Measurements from ENCODE around the gene CFAP46. TPM values are rescaled to one million over a fixed set of nuclear protein-coding genes. Genes with fewer than 3 reads are reported as not detected.

The CFAP46 gene
- total RNA-seq, 1 experiment from 2014 or later = 3.3 TPM

DNA sequence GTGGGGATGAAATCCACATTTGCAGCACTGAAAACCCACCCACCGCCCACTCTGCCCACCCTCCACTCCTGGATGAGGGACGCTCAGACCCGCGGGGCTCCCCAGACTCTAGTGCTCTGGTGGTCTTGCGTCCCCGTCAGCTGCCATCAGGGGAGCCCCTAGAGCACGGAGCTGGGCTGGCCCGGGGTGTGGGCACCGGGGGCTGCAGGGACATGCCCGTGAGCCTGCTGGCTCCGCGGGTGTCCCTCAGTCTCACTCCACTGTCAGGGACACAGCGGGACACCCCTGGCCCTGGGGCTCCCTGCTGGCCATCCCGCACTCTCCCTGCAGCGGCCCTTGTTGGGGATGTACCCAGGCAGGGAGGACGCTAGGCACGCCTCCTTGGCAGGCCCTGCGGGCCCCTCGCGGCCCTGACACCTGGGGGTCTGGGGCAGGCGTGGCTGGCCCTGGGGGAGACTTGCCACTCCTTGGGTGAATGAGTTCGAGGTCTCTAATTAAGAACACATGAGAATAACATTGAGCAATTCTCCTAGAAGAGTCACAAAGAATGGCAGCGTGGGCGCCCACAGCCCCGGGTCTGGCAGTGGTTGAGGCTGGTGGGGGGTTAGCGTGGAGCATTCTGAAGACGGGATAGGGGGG is 64.2 kb downstream of the CFAP46 start (continued):
- no peak for TF ChIP-seq FOXK1 (CRISPR knock-in tag; IDR thresholded peaks at IDR 0.05)
- TF ChIP-seq, protein P1, sequence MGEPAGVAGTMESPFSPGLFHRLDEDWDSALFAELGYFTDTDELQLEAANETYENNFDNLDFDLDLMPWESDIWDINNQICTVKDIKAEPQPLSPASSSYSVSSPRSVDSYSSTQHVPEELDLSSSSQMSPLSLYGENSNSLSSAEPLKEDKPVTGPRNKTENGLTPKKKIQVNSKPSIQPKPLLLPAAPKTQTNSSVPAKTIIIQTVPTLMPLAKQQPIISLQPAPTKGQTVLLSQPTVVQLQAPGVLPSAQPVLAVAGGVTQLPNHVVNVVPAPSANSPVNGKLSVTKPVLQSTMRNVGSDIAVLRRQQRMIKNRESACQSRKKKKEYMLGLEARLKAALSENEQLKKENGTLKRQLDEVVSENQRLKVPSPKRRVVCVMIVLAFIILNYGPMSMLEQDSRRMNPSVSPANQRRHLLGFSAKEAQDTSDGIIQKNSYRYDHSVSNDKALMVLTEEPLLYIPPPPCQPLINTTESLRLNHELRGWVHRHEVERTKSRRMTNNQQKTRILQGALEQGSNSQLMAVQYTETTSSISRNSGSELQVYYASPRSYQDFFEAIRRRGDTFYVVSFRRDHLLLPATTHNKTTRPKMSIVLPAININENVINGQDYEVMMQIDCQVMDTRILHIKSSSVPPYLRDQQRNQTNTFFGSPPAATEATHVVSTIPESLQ (CRISPR knock-in tag; IDR thresholded peaks at IDR 0.05) = no peak

DNA sequence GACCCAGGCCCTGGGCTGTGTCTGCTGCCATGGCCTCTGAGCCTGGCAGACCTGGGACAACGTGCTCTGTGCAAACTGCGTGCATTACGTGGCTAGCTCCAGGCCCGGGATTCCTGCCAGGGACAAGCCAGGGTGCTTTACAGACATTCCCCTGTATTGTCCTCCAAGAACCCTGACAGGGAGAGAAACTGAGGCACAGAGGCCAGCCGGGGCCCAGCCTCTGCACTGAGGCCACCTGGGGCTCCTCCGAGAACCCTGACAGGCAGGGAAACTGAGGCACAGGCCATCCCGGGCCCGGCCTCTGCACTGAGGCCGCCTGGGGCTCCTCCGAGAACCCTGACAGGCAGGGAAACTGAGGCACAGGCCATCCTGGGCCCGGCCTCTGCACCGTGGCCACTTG is 64.9 kb downstream of the CFAP46 start:
- CTCF ChIA-PET = interaction anchor here (1.5 to 1.8 kb wide), 2 partner anchors 14 to 223 kb away, joined by 4 to 6 read pairs; no protein-coding TSS in a partner anchor

DNA sequence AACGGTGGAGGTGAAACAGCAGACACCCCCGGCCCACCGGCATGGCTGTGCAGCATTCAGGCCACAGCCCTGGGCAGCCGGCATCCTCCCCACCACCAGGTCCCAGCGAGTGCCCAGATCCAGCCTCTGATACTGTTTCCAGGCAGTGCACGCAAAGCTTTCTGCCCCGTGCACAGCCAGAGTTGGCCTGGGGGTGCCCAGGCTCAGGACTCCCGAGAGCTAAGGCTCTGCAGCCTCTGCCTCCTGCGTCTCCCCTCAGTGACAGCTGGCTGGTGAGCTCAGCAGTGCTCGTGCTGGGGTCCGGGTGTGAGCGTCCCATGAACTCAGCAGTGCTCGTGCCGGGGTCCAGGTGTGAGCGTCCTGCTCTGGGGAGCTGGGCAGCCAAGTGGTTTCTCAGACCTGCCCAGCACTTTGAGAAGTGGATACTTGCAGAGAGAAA is 65.4 kb downstream of the CFAP46 start:
- Mint-ChIP-seq H3K27ac (no peak overlapping the region), H3K27me3 (ENCODE audit: low read depth) (no peaks in the 10 kb centered on the region), H3K4me3 (no peak overlapping the region), H3K9me3 (peaks cover 15% of the 10 kb centered on the region), H3K4me1 (peaks cover 9% of the 10 kb centered on the region), H3K36me3 (peaks cover 12% of the 10 kb centered on the region)
- POLR2A ChIA-PET = no interaction called here
- DNase-seq (ENCODE audit: low spot score) (peak; percentile 6), ATAC-seq (no peak)
- CTCF ChIA-PET = interaction anchor here (1.5 to 1.8 kb wide), 2 partner anchors 14 to 222 kb away, joined by 4 to 6 read pairs; no protein-coding TSS in a partner anchor
- TF ChIP-seq, protein P2, sequence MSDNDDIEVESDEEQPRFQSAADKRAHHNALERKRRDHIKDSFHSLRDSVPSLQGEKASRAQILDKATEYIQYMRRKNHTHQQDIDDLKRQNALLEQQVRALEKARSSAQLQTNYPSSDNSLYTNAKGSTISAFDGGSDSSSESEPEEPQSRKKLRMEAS (CRISPR knock-in tag; IDR thresholded peaks at IDR 0.05) = no peak
- TF ChIP-seq, protein P3, sequence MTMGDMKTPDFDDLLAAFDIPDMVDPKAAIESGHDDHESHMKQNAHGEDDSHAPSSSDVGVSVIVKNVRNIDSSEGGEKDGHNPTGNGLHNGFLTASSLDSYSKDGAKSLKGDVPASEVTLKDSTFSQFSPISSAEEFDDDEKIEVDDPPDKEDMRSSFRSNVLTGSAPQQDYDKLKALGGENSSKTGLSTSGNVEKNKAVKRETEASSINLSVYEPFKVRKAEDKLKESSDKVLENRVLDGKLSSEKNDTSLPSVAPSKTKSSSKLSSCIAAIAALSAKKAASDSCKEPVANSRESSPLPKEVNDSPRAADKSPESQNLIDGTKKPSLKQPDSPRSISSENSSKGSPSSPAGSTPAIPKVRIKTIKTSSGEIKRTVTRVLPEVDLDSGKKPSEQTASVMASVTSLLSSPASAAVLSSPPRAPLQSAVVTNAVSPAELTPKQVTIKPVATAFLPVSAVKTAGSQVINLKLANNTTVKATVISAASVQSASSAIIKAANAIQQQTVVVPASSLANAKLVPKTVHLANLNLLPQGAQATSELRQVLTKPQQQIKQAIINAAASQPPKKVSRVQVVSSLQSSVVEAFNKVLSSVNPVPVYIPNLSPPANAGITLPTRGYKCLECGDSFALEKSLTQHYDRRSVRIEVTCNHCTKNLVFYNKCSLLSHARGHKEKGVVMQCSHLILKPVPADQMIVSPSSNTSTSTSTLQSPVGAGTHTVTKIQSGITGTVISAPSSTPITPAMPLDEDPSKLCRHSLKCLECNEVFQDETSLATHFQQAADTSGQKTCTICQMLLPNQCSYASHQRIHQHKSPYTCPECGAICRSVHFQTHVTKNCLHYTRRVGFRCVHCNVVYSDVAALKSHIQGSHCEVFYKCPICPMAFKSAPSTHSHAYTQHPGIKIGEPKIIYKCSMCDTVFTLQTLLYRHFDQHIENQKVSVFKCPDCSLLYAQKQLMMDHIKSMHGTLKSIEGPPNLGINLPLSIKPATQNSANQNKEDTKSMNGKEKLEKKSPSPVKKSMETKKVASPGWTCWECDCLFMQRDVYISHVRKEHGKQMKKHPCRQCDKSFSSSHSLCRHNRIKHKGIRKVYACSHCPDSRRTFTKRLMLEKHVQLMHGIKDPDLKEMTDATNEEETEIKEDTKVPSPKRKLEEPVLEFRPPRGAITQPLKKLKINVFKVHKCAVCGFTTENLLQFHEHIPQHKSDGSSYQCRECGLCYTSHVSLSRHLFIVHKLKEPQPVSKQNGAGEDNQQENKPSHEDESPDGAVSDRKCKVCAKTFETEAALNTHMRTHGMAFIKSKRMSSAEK (CRISPR knock-in tag; IDR thresholded peaks at IDR 0.05; ENCODE audit: borderline replicate concordance) = no peak
- no peak for TF ChIP-seq ZNF671 (CRISPR knock-in tag; IDR thresholded peaks at IDR 0.05)
- TF ChIP-seq, protein P4, sequence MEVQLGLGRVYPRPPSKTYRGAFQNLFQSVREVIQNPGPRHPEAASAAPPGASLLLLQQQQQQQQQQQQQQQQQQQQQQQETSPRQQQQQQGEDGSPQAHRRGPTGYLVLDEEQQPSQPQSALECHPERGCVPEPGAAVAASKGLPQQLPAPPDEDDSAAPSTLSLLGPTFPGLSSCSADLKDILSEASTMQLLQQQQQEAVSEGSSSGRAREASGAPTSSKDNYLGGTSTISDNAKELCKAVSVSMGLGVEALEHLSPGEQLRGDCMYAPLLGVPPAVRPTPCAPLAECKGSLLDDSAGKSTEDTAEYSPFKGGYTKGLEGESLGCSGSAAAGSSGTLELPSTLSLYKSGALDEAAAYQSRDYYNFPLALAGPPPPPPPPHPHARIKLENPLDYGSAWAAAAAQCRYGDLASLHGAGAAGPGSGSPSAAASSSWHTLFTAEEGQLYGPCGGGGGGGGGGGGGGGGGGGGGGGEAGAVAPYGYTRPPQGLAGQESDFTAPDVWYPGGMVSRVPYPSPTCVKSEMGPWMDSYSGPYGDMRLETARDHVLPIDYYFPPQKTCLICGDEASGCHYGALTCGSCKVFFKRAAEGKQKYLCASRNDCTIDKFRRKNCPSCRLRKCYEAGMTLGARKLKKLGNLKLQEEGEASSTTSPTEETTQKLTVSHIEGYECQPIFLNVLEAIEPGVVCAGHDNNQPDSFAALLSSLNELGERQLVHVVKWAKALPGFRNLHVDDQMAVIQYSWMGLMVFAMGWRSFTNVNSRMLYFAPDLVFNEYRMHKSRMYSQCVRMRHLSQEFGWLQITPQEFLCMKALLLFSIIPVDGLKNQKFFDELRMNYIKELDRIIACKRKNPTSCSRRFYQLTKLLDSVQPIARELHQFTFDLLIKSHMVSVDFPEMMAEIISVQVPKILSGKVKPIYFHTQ (CRISPR knock-in tag; IDR thresholded peaks at IDR 0.05) = no peak
- TF ChIP-seq ZBTB21 (CRISPR knock-in tag; IDR thresholded peaks at IDR 0.05; ENCODE audit: borderline replicate concordance) = no peak
- no peak for TF ChIP-seq ELF4 (CRISPR knock-in tag; IDR thresholded peaks at IDR 0.05; ENCODE audit: low read depth)
- TF ChIP-seq ETV6 (CRISPR knock-in tag; IDR thresholded peaks at IDR 0.05) = no peak
- TF ChIP-seq ZNF232 (CRISPR knock-in tag; IDR thresholded peaks at IDR 0.05) = no peak

More for the DNA sequence above, 64.9 kb downstream of the CFAP46 start:
- Mint-ChIP-seq H3K4me3 (no peak overlapping the region), H3K27ac (no peak overlapping the region), H3K4me1 (peaks cover 9% of the 10 kb centered on the region), H3K9me3 (peaks cover 15% of the 10 kb centered on the region), H3K36me3 (peaks cover 12% of the 10 kb centered on the region), H3K27me3 (ENCODE audit: low read depth) (no peaks in the 10 kb centered on the region)
- TF ChIP-seq, protein P2 (CRISPR knock-in tag; IDR thresholded peaks at IDR 0.05) = no peak
- TF ChIP-seq, protein P5, sequence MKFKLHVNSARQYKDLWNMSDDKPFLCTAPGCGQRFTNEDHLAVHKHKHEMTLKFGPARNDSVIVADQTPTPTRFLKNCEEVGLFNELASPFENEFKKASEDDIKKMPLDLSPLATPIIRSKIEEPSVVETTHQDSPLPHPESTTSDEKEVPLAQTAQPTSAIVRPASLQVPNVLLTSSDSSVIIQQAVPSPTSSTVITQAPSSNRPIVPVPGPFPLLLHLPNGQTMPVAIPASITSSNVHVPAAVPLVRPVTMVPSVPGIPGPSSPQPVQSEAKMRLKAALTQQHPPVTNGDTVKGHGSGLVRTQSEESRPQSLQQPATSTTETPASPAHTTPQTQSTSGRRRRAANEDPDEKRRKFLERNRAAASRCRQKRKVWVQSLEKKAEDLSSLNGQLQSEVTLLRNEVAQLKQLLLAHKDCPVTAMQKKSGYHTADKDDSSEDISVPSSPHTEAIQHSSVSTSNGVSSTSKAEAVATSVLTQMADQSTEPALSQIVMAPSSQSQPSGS (CRISPR knock-in tag; IDR thresholded peaks at IDR 0.05; ENCODE audit: borderline replicate concordance, low read depth) = no peak
- TF ChIP-seq ZNF396 (CRISPR knock-in tag; IDR thresholded peaks at IDR 0.05; ENCODE audit: borderline replicate concordance) = no peak
- TF ChIP-seq, protein P6, sequence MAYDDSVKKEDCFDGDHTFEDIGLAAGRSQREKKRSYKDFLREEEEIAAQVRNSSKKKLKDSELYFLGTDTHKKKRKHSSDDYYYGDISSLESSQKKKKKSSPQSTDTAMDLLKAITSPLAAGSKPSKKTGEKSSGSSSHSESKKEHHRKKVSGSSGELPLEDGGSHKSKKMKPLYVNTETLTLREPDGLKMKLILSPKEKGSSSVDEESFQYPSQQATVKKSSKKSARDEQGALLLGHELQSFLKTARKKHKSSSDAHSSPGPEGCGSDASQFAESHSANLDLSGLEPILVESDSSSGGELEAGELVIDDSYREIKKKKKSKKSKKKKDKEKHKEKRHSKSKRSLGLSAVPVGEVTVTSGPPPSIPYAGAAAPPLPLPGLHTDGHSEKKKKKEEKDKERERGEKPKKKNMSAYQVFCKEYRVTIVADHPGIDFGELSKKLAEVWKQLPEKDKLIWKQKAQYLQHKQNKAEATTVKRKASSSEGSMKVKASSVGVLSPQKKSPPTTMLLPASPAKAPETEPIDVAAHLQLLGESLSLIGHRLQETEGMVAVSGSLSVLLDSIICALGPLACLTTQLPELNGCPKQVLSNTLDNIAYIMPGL (CRISPR knock-in tag; IDR thresholded peaks at IDR 0.05) = no peak
- TF ChIP-seq SMAD4 (CRISPR knock-in tag; IDR thresholded peaks at IDR 0.05) = no peak
- TF ChIP-seq, protein P7, sequence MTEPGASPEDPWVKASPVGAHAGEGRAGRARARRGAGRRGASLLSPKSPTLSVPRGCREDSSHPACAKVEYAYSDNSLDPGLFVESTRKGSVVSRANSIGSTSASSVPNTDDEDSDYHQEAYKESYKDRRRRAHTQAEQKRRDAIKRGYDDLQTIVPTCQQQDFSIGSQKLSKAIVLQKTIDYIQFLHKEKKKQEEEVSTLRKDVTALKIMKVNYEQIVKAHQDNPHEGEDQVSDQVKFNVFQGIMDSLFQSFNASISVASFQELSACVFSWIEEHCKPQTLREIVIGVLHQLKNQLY (CRISPR knock-in tag; IDR thresholded peaks at IDR 0.05) = no peak
- POLR2A ChIA-PET = no interaction called here
- DNase-seq (ENCODE audit: low spot score) = no peak
- no peak for ATAC-seq
